Neuronal stem cell (in vitro differentiated cells): ENCODE measurements around the gene MLYCD.

Source experiments
- DNase-seq: peaks from one replicate; pipeline ENCODE4 v3.0.0-alpha.2; 2013; ENCODE audit warnings: low spot score
- H2AFZ ChIP-seq: one replicate; pipeline ENCODE4 v1.6.1; 2013; ENCODE audit warnings: mild to moderate bottlenecking, low read length, inconsistent platforms
- H2AK5ac ChIP-seq: 2 replicates; pipeline ENCODE4 v1.6.1; 2013; ENCODE audit warnings: low read depth, mild to moderate bottlenecking, inconsistent platforms, low read length, moderate library complexity, mixed read lengths
- H2BK120ac ChIP-seq: 2 replicates; pipeline ENCODE4 v1.6.1; 2013; ENCODE audit warnings: low read depth, mild to moderate bottlenecking, inconsistent platforms, low read length, moderate library complexity, mixed read lengths
- H2BK12ac ChIP-seq: one replicate; pipeline ENCODE4 v1.6.1; 2013; ENCODE audit warnings: low read length, inconsistent platforms
- H2BK15ac ChIP-seq: 2 replicates; pipeline ENCODE4 v1.6.1; 2013; ENCODE audit warnings: mild to moderate bottlenecking, low read length, inconsistent platforms, mixed read lengths
- H2BK5ac ChIP-seq: one replicate; pipeline ENCODE4 v1.6.1; 2013; ENCODE audit warnings: inconsistent platforms, mild to moderate bottlenecking, low read length, moderate library complexity
- H3K14ac ChIP-seq: one replicate; pipeline ENCODE4 v1.6.1; 2013; ENCODE audit warnings: low read length, inconsistent platforms
- H3K18ac ChIP-seq: 2 replicates; pipeline ENCODE4 v1.6.1; 2013; ENCODE audit warnings: low read length, inconsistent platforms
- H3K23ac ChIP-seq: 2 replicates; pipeline ENCODE4 v1.6.1; 2013; ENCODE audit warnings: low read depth, mild to moderate bottlenecking, mixed read lengths, low read length, inconsistent platforms; ENCODE audit not compliant: poor library complexity
- H3K27ac ChIP-seq: replicated peaks from 3 replicates; pipeline ENCODE4 v1.5.1; 2013; ENCODE audit warnings: low read length, inconsistent platforms
- H3K27me3 ChIP-seq, 3 experiments: 2 replicates each; pipeline ENCODE4 v1.6.1; 2013; ENCODE audit warnings: low read length in 3 of 3, mild to moderate bottlenecking in 2 of 3, inconsistent platforms in 1 of 3, low read depth in 1 of 3, mixed read lengths in 1 of 3, moderate library complexity in 1 of 3; ENCODE audit not compliant: control insufficient read depth in 3 of 3, insufficient read depth in 3 of 3
- H3K36me3 ChIP-seq, 2 donors: replicated peaks in 1 of 2; 2 replicates each; pipeline ENCODE4 v1.6.1; 2013; ENCODE audit warnings: low read length in 2 of 2; ENCODE audit not compliant: control insufficient read depth in 2 of 2, insufficient read depth in 2 of 2
- H3K4ac ChIP-seq: 2 replicates; pipeline ENCODE4 v1.6.1; 2013; ENCODE audit warnings: inconsistent platforms, mild to moderate bottlenecking, low read length, moderate library complexity
- H3K4me1 ChIP-seq, 2 donors: 1 replicate in 1 of 2; 2 replicates in 1 of 2; pipeline ENCODE4 v1.6.1; 2013; ENCODE audit warnings: low read length in 2 of 2, low read depth in 1 of 2; ENCODE audit not compliant: control insufficient read depth in 2 of 2, insufficient read depth in 1 of 2
- H3K4me2 ChIP-seq: one replicate; pipeline ENCODE4 v1.6.1; 2013; ENCODE audit warnings: mild to moderate bottlenecking, low read length, inconsistent platforms; ENCODE audit not compliant: insufficient read depth, poor library complexity, severe bottlenecking
- H3K4me3 ChIP-seq, 2 donors: 2 replicates each; pipeline ENCODE4 v1.5.1; 2013; ENCODE audit warnings: low read length in 2 of 2, mild to moderate bottlenecking in 2 of 2, inconsistent platforms in 1 of 2, moderate library complexity in 1 of 2
- H3K79me1 ChIP-seq: one replicate; pipeline ENCODE4 v1.6.1; 2013; ENCODE audit warnings: low read depth, mild to moderate bottlenecking, inconsistent platforms, low read length, moderate library complexity
- H3K9ac ChIP-seq: one replicate; pipeline ENCODE4 v1.6.1; 2013; ENCODE audit warnings: mild to moderate bottlenecking, low read depth, low read length, inconsistent platforms; ENCODE audit not compliant: poor library complexity
- H3K9me3 ChIP-seq, 2 donors: replicated peaks in 1 of 2; 2 replicates each; pipeline versions ENCODE3 to v1.6.1; 2013; ENCODE audit warnings: low read length in 2 of 2, mild to moderate bottlenecking in 2 of 2, inconsistent platforms in 1 of 2, low read depth in 1 of 2, mixed read lengths in 1 of 2, moderate library complexity in 1 of 2; ENCODE audit not compliant: control insufficient read depth in 2 of 2, insufficient read depth in 1 of 2
- H4K8ac ChIP-seq: one replicate; pipeline ENCODE4 v1.6.1; 2013; ENCODE audit warnings: low read depth, mild to moderate bottlenecking, inconsistent platforms, low read length, moderate library complexity
- H4K91ac ChIP-seq: one replicate; pipeline ENCODE4 v1.6.1; 2013; ENCODE audit warnings: low read length, low read depth, mild to moderate bottlenecking, inconsistent platforms; ENCODE audit not compliant: poor library complexity
- WGBS, 2 donors: extraction: QIAGEN DNeasy Blood & Tissue Kit; methylation state at CpG; one replicate each; pipeline ENCODE4 v1.1.7; 2013; ENCODE audit warnings: missing lambda C conversion rate in 2 of 2, mixed read lengths in 1 of 2; ENCODE audit not compliant: insufficient read length in 2 of 2, insufficient replicate concordance in 1 of 2; ENCODE audit errors: extremely low coverage in 2 of 2; 5-methylcytosine and 5-hydroxymethylcytosine counted together

The MLYCD gene

GRCh38 chr16:83932955-83933673 lies 34.2 kb downstream of the MLYCD start:
- H3K9me3 ChIP-seq: peaks cover 0 to 4% of the 10 kb centered on the region in 2 donors
- no peak overlapping the region for H2BK120ac ChIP-seq
- no peak overlapping the region for H3K23ac ChIP-seq
- peak overlapping the region; percentile 31 for H2BK15ac ChIP-seq
- H3K27me3 ChIP-seq: no peaks in the 10 kb centered on the region
- peak overlapping the region; percentile 46 for H3K18ac ChIP-seq
- no peak overlapping the region for H4K8ac ChIP-seq
- peak overlapping the region; percentile 17 for H3K14ac ChIP-seq
- H2AFZ ChIP-seq: no peak overlapping the region
- peaks cover 4% of the 10 kb centered on the region for H3K79me1 ChIP-seq
- H3K9ac ChIP-seq: no peak overlapping the region
- peak overlapping the region; percentile 59 for H2BK5ac ChIP-seq
- no peaks in the 10 kb centered on the region for H3K4me1 ChIP-seq
- DNase-seq: no peak
- no peak overlapping the region for H3K4me2 ChIP-seq
- no CpG with 5 or more reads among the region's 25 CpGs for WGBS, 2 donors
- H4K91ac ChIP-seq: no peak overlapping the region
- no peak overlapping the region for H3K27ac ChIP-seq
- no peak overlapping the region for H3K4ac ChIP-seq
- no peak overlapping the region for H3K4me3 ChIP-seq
- no peaks in the 10 kb centered on the region for H3K36me3 ChIP-seq
- H2BK12ac ChIP-seq: no peak overlapping the region
- H2AK5ac ChIP-seq: peak overlapping the region; percentile 61

- no peaks in the 10 kb centered on the region for H3K36me3 ChIP-seq
- H2AFZ ChIP-seq: no peak overlapping the region
- no peaks in the 10 kb centered on the region for H3K4me1 ChIP-seq
- H3K14ac ChIP-seq: no peak overlapping the region
- H3K27ac ChIP-seq: no peak overlapping the region
- peaks cover 4% of the 10 kb centered on the region for H3K79me1 ChIP-seq
- H4K8ac ChIP-seq: no peak overlapping the region
- no peak for DNase-seq
- H2BK15ac ChIP-seq: no peak overlapping the region
- H3K4ac ChIP-seq: no peak overlapping the region
- H2BK12ac ChIP-seq: no peak overlapping the region
- H2BK5ac ChIP-seq: peak overlapping the region; percentile 63
- no peak overlapping the region for H2BK120ac ChIP-seq
- H2AK5ac ChIP-seq: peak overlapping the region; percentile 70
- WGBS, 2 donors: no CpG with 5 or more reads among the region's 28 CpGs
- H3K27me3 ChIP-seq: no peaks in the 10 kb centered on the region
- peaks cover 0 to 4% of the 10 kb centered on the region in 2 donors for H3K9me3 ChIP-seq
- no peak overlapping the region for H3K4me2 ChIP-seq
- no peak overlapping the region for H3K9ac ChIP-seq
- H4K91ac ChIP-seq: no peak overlapping the region
- no peak overlapping the region for H3K18ac ChIP-seq
- H3K4me3 ChIP-seq: no peak overlapping the region
- no peak overlapping the region for H3K23ac ChIP-seq
These were observed 35.2 kb downstream of the MLYCD start for GRCh38 chr16:83933885-83934683.

- Histone ChIP-seq H4K91ac (no peak overlapping the region), H3K4ac (no peak overlapping the region), H3K23ac (no peak overlapping the region), H4K8ac (no peak overlapping the region), H3K36me3 (no peaks in the 10 kb centered on the region), H3K4me1 (no peaks in the 10 kb centered on the region), H2AFZ (no peak overlapping the region), H3K4me2 (no peak overlapping the region), H3K9me3 (peaks cover 0 to 4% of the 10 kb centered on the region in 2 donors), H3K18ac (no peak overlapping the region), H3K9ac (no peak overlapping the region), H3K4me3 (no peak overlapping the region), H3K27ac (no peak overlapping the region), H2AK5ac (no peak overlapping the region), H3K14ac (no peak overlapping the region), H3K79me1 (peaks cover 4% of the 10 kb centered on the region), H2BK12ac (no peak overlapping the region), H2BK15ac (no peak overlapping the region), H3K27me3 (no peaks in the 10 kb centered on the region), H2BK5ac (no peak overlapping the region), H2BK120ac (no peak overlapping the region)
- WGBS, 2 donors: no CpG with 5 or more reads among the region's 12 CpGs
- no peak for DNase-seq
These were observed 35.7 kb downstream of the MLYCD start for GRCh38 chr16:83934684-83934977.
